SU-DHL-6 (cell line): Measurements from ENCODE around the gene SVIL.

ENCODE experiments used
- H2AFZ ChIP-seq: fragments of 200-600 bp; sonication (generic); 2 replicates; pipeline ENCODE4 v1.6.1; 2014; ENCODE audit warnings: low read depth, mild to moderate bottlenecking, moderate library complexity, mixed read lengths, antibody characterized with exemption, low read length; ENCODE audit not compliant: severe bottlenecking
- H3F3A ChIP-seq: fragments of 200-600 bp; shearing (Covaris generic); 2 replicates; pipeline ENCODE4 v1.6.0; 2016; ENCODE audit warnings: antibody characterized with exemption, mild to moderate bottlenecking; ENCODE audit not compliant: insufficient read depth
- H3K27ac ChIP-seq: fragments of 200-600 bp; sonication (generic); 2 replicates; pipeline ENCODE4 v1.5.1; 2016; ENCODE audit warnings: low read depth, mild to moderate bottlenecking, low read length, moderate library complexity, mixed read lengths
- H3K27me3 ChIP-seq: fragments of 200-600 bp; sonication (generic), shearing (Covaris generic); 2 replicates; pipeline ENCODE4 v1.6.0; 2014; ENCODE audit warnings: mild to moderate bottlenecking, low read length
- H3K36me3 ChIP-seq: fragments of 200-600 bp; sonication (generic); 2 replicates; pipeline ENCODE4 v1.6.1; 2014; ENCODE audit warnings: mild to moderate bottlenecking, low read length, mixed read lengths
- H3K4me2 ChIP-seq: fragments of 300-600, 200-600 bp; shearing (Covaris generic), sonication (generic); 2 replicates; pipeline ENCODE4 v1.6.0; 2014; ENCODE audit warnings: low read length, low read depth, mild to moderate bottlenecking; ENCODE audit not compliant: poor library complexity, severe bottlenecking
- H3K4me3 ChIP-seq: fragments of 200-600 bp; sonication (generic); 2 replicates; pipeline ENCODE4 v1.5.1; 2014; ENCODE audit warnings: antibody characterized with exemption, low read length, mild to moderate bottlenecking, mixed read lengths; ENCODE audit not compliant: insufficient read depth, poor library complexity, severe bottlenecking
- H3K79me2 ChIP-seq: fragments of 200-600 bp; sonication (generic); 2 replicates; pipeline ENCODE4 v1.6.1; 2014; ENCODE audit warnings: mild to moderate bottlenecking, low read length, moderate library complexity; ENCODE audit not compliant: insufficient read depth
- H3K9ac ChIP-seq: fragments of 200-600 bp; sonication (generic); 2 replicates; pipeline ENCODE4 v1.7.0; 2014; ENCODE audit warnings: mild to moderate bottlenecking, low read length
- H3K9me2 ChIP-seq: fragments of 200-600 bp; sonication (generic); replicated peaks from 2 replicates; pipeline ENCODE4 v1.6.1; 2014; ENCODE audit warnings: low read length; ENCODE audit not compliant: insufficient read depth
- H3K9me3 ChIP-seq: fragments of 200-600 bp; sonication (generic); 2 replicates; pipeline ENCODE4 v1.6.1; 2014; ENCODE audit warnings: low read length, mixed read lengths; ENCODE audit not compliant: insufficient read depth
- H4K20me1 ChIP-seq: fragments of 200-600 bp; sonication (generic); 2 replicates; pipeline ENCODE4 v1.6.1; 2014; ENCODE audit warnings: low read depth, mild to moderate bottlenecking, antibody characterized with exemption, low read length, moderate library complexity, mixed read lengths
- EZH2phosphoT487 ChIP-seq: fragments of 200-600 bp; sonication (generic), shearing (Covaris generic); conservative IDR thresholded peaks from 2 replicates; pipeline ENCODE4 v1.6.1; 2018; ENCODE audit warnings: mild to moderate bottlenecking, antibody characterized with exemption, low read length, moderate library complexity, mixed read lengths
- TF ChIP-seq, protein P1 (sequence below): fragments of 200-600 bp; sonication (generic); IDR thresholded peaks from one replicate; pipeline ENCODE4 v1.5.1; 2017; ENCODE audit warnings: antibody characterized with exemption, mild to moderate bottlenecking, low read length, moderate library complexity; ENCODE audit not compliant: insufficient read depth, poor library complexity, severe bottlenecking

The SVIL gene

DNA sequence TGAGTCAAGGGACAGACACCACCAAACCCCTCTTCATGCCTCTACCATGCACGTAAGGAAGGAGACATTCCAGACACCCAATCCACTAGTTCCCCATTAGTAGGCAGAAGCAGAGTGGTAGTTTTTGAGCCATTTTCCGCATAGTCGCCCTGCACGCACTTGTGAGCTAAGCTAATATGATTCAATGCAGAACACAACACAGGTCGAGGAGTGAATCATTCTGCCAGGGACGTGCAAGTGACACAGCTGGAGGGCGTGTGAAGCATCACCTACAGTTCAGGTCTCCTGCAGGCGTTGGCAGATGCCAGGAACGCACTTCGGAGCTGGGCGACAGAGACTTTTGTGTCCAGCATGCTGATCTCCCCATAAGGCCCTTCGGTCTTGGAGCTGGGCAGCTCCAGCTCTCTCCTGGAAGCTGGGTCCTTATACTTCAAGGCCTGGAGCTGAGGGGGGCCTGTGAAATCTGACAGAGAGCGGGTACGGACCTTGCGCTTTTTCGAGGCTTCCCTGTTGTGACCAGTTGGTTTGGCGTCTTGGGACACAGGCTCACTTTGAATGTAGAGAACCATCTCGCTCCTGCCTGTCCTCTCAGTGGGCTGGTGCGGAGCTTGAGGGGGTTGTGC is 102.4 kb downstream of the SVIL start:
- H3F3A ChIP-seq: no peaks in the 10 kb centered on the region
- H3K4me2 ChIP-seq: no peak overlapping the region
- H3K36me3 ChIP-seq: no peaks in the 10 kb centered on the region
- H3K27me3 ChIP-seq: no peaks in the 10 kb centered on the region
- H3K9me2 ChIP-seq: no peaks in the 10 kb centered on the region
- no peaks in the 10 kb centered on the region for H3K79me2 ChIP-seq
- no peaks in the 10 kb centered on the region for H3K9me3 ChIP-seq
- H3K4me3 ChIP-seq: no peak overlapping the region
- H4K20me1 ChIP-seq: no peaks in the 10 kb centered on the region
- H2AFZ ChIP-seq: no peak overlapping the region
- no peak for TF ChIP-seq EZH2phosphoT487
- TF ChIP-seq, protein P1, sequence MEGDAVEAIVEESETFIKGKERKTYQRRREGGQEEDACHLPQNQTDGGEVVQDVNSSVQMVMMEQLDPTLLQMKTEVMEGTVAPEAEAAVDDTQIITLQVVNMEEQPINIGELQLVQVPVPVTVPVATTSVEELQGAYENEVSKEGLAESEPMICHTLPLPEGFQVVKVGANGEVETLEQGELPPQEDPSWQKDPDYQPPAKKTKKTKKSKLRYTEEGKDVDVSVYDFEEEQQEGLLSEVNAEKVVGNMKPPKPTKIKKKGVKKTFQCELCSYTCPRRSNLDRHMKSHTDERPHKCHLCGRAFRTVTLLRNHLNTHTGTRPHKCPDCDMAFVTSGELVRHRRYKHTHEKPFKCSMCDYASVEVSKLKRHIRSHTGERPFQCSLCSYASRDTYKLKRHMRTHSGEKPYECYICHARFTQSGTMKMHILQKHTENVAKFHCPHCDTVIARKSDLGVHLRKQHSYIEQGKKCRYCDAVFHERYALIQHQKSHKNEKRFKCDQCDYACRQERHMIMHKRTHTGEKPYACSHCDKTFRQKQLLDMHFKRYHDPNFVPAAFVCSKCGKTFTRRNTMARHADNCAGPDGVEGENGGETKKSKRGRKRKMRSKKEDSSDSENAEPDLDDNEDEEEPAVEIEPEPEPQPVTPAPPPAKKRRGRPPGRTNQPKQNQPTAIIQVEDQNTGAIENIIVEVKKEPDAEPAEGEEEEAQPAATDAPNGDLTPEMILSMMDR: no peak
- H3K27ac ChIP-seq: no peak overlapping the region
- no peak overlapping the region for H3K9ac ChIP-seq

DNA sequence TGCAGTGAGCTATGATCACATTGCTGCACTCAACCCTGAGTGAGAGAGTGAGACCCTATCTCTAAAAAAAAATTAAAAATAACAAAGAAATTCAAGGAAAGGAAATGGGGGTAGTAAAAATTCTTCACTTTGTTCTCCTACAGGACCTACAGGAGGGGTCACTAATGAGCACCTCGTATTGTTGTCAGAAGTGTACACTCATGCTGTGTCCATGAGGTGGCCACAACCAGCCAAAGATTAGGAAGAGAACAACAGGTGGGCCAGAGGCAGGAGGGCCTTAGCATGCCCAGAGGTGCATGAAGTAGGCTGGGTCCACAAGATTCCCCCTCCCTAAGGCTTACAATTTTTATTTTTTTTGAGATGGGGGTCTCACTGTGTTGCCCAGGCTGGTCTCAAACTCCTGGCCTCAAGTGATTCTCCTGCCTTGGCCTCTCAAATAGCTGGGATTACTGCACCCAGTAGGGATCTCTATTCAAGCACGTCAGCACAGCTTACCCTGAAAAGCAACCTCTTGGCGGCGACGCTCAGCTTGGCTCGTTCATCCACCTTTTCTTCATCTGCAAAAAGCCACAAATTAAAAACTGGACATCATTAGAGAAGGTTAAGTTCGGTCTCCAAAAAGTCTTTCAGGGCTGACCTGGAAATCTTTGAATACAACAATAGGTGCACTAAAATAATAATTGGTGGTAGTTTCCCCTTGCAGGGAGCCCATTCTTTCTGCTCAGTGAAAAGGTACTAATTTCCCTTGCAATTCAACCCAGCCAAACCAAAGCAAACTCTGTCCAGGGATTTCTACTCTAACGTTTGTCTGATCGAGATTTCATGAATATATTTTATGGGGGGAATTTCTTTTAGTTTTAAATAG is 104.4 kb downstream of the SVIL start:
- Histone ChIP-seq H3F3A (no peaks in the 10 kb centered on the region), H3K79me2 (no peaks in the 10 kb centered on the region), H3K4me3 (no peak overlapping the region), H2AFZ (no peak overlapping the region), H3K9ac (no peak overlapping the region), H3K9me3 (no peaks in the 10 kb centered on the region), H3K4me2 (no peak overlapping the region), H3K9me2 (no peaks in the 10 kb centered on the region), H3K27ac (no peak overlapping the region), H3K36me3 (no peaks in the 10 kb centered on the region), H4K20me1 (no peaks in the 10 kb centered on the region), H3K27me3 (no peaks in the 10 kb centered on the region)
- TF ChIP-seq EZH2phosphoT487: no peak
- TF ChIP-seq, protein P1: no peak

DNA sequence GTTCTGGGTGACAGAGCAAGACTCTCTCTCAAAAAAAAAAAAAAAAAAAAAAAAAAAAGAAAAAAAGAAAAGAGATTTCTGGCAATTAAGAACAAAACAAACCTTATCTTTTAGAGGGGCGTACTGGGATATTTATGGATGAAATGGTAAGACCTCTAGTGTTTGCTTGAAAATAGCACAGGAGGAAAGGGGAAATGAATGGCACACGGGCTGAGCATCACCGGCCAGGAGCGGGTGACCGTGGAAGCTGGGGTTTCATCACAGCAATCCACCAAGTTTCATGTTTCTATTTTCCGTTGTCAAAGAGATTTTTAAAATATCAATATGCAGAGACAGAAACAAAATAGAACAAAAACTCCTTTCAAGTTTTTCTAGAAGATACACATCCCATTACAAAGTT is 105.6 kb downstream of the SVIL start:
- TF ChIP-seq, protein P1: no peak
- no peak for TF ChIP-seq EZH2phosphoT487
- H3K9ac ChIP-seq: no peak overlapping the region
- H3K4me2 ChIP-seq: no peak overlapping the region
- H2AFZ ChIP-seq: no peak overlapping the region
- no peaks in the 10 kb centered on the region for H3K9me2 ChIP-seq
- H3K27me3 ChIP-seq: no peaks in the 10 kb centered on the region
- no peaks in the 10 kb centered on the region for H3K9me3 ChIP-seq
- H3K4me3 ChIP-seq: no peak overlapping the region
- no peaks in the 10 kb centered on the region for H3K79me2 ChIP-seq
- no peaks in the 10 kb centered on the region for H4K20me1 ChIP-seq
- no peaks in the 10 kb centered on the region for H3K36me3 ChIP-seq
- H3K27ac ChIP-seq: no peak overlapping the region
- H3F3A ChIP-seq: no peaks in the 10 kb centered on the region
